ENCODE data around the gene TFR2.
A peak's percentile ranks its signal among the peaks of the same experiment; 100 is the strongest.
"Not testable (repeated sequence)": the region's sequence is repeated elsewhere in the genome, so short reads cannot be mapped to it uniquely, and the experiment has no call there.

TFR2 gene

GRCh38 chr7:100674411-100675104 is 33.2 kb upstream of the TFR2 start:
- no peak for TF ChIP-seq POLR2A (IDR thresholded peaks at IDR 0.05; ENCODE audit: low read length)
- no peak for TF ChIP-seq GATA1 (IDR thresholded peaks at IDR 0.05; ENCODE audit: low read depth, low read length)
- peak; percentile 70 to 77 for DNase-seq

GRCh38 chr7:100673942-100674410 is 32.6 kb upstream of the TFR2 start:
- DNase-seq, result peak; percentile 71 to 81
- TF ChIP-seq GATA1 (IDR thresholded peaks at IDR 0.05; ENCODE audit: low read depth, low read length) (no peak), POLR2A (IDR thresholded peaks at IDR 0.05; ENCODE audit: low read length) (no peak)

GRCh38 chr7:100673302-100673941 is 32.1 kb upstream of the TFR2 start, which contains the start of gene GNB2:
Gene GNB2, plus strand, starts transcription at chr7:100673740. Its CDS starts 2,526 bp downstream, at chr7:100676266.
- TF ChIP-seq GATA1 (IDR thresholded peaks at IDR 0.05; ENCODE audit: low read depth, low read length) (no peak), POLR2A (IDR thresholded peaks at IDR 0.05; ENCODE audit: low read length) (peak; percentile 38)

GRCh38 chr7:100671353-100672327 is 30.3 kb upstream of the TFR2 start:
- DNase-seq, result no peak
- TF ChIP-seq GATA1 (IDR thresholded peaks at IDR 0.05; ENCODE audit: low read depth, low read length) (no peak), POLR2A (IDR thresholded peaks at IDR 0.05; ENCODE audit: low read length) (no peak)

More at GRCh38 chr7:100673302-100673941, 32.1 kb upstream of the TFR2 start, which contains the start of gene GNB2:
- peak; percentile 100 for DNase-seq

GRCh38 chr7:100670074-100670473 is 28.7 kb upstream of the TFR2 start:
- TF ChIP-seq POLR2A (IDR thresholded peaks at IDR 0.05; ENCODE audit: low read length), result no peak
- DNase-seq, result no peak

GRCh38 chr7:100669106-100669505 is 27.8 kb upstream of the TFR2 start:
- not testable (repeated sequence) for DNase-seq

- TF ChIP-seq GATA1 (IDR thresholded peaks at IDR 0.05; ENCODE audit: low read depth, low read length) (no peak), POLR2A (IDR thresholded peaks at IDR 0.05; ENCODE audit: low read length) (no peak)
- no peak for DNase-seq
Observed at GRCh38 chr7:100668069-100668449, 26.7 kb upstream of the TFR2 start.

GRCh38 chr7:100667331-100668068 is 26.1 kb upstream of the TFR2 start:
- TF ChIP-seq POLR2A (IDR thresholded peaks at IDR 0.05; ENCODE audit: low read length), result no peak
- DNase-seq, result no peak

GRCh38 chr7:100665168-100665726 is 23.9 kb upstream of the TFR2 start:
- no peak for TF ChIP-seq POLR2A (IDR thresholded peaks at IDR 0.05; ENCODE audit: low read length)
- TF ChIP-seq GATA1 (IDR thresholded peaks at IDR 0.05; ENCODE audit: low read depth, low read length), result no peak

GRCh38 chr7:100662194-100662776 is 20.9 kb upstream of the TFR2 start:
- DNase-seq, result peak in 1 of 2 experiments; percentile 50

More at GRCh38 chr7:100665168-100665726, 23.9 kb upstream of the TFR2 start:
- DNase-seq, result no peak

- TF ChIP-seq POLR2A (IDR thresholded peaks at IDR 0.05; ENCODE audit: low read length) (no peak), GATA1 (IDR thresholded peaks at IDR 0.05; ENCODE audit: low read depth, low read length) (no peak)
- DNase-seq, result peak; percentile 78 to 80
Observed at GRCh38 chr7:100655908-100656674, 14.7 kb upstream of the TFR2 start, which contains the start of gene ACTL6B. Gene ACTL6B, minus strand, starts transcription at chr7:100656448. Its CDS starts 94 bp downstream, at chr7:100656354.

Measured in erythroblast (primary cell).